Measurements from ENCODE around the gene FBLN2.
"Not testable (repeated sequence)": the region's sequence is repeated elsewhere in the genome, so short reads cannot be mapped to it uniquely, and the experiment has no call there.

Gene FBLN2

DNA sequence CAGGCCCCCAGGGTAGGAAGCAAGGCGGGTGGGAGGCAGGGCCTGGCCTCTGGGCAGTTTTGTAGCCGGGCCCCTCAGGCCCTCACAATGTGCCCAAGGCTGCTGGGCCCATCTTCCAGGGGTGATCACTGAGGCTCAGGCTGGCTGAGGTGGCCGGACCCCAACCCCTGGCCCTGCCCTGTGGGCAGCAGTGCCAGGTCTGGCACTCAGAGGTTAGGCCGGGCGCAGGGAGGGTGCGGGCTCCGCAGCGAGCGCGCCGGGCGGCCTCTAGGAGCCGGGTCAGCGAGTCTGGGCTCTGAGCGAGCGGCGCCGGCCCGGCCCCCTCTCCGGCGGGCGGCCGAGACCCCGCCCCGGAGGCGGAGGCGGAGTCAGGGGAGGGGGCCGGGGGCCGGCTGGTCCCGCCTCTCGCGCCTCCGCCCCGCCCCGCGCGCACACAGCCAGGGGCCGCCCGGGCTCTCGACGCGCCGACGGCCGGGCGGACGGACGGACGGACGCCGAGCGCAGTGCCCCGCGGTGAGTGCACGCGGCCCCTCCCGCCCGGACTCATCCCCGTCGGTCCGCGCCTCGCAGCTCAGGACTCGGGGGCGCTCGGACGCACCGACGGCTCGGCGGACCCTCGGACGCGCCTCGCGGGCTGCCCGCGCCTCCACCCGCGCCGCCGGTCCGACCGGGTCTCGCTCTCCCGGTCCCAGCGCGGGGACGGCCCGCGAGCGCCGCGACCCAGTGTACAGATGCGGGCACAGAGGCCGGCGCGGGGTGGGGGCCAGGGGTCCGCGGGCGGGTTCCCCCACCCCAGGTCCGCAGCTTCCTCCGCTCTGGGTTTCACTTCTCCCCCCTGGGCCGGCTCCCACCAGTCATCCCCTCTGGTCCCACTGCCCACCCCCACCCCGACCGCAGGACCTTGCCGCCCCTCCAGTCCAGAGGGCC is at the start of gene FBLN2:
Gene FBLN2 (plus strand): TSS at position 430 of the 927 bp plus-strand sequence. CDS start 21,231 bp downstream, outside the sequence.
- DNase-seq (ENCODE audit: low spot score) = peak; percentile 94

DNA sequence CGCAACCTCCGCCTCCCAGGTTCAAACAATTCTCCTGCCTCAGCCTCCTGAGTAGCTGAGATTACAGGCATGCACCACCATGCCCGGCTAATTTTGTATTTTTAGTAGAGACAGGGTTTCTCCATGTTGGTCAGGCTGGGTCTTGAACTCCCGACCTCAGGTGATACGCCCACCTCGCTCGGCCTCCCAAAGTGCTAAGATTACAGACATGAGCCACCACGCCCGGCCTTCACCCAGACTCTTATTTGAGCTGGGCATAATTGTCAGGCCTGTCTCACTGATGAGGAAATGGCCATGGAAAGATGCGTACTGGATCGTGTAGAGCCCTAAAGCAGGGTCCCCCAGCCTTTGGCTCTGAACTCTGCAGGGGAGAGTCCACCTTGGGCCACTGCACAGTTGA is 49.7 kb upstream of the FBLN2 start:
- not testable (repeated sequence) for DNase-seq (ENCODE audit: low spot score)

DNA sequence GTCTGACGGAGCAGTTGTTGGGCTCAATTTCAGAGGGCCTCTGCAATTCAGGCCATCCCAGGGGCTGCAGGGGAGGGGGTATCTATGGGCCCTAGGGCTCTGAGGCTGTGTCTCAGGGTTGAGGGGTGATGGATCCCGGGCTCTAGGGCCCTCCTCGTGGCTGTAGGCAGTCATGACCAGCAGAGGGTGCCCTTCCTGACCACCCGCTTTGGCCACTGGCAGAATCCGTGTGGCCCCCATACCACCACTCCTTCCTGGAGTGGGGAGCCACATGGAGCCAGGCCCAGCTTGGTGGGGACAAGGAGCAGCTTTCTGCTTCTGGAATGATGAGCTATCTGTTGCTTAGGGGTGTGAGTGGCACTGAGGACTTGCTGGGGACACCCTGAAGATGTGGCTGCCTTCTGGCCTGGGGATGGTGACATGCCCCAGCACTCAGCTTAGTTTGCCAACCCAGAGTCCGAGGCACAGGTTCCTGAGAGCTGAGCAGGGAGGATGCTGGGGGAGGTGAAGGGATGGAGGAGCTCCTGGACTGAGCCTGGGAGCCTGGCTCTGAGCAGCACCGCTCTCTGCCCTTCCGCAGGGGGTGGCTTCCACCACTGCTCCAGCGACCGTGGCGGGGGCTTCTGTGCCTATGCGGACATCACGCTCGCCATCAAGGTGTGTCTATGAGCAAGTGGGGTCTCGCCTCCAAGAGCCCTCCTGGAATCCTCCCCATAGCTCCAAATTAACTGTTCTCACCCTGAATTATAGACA is 48.6 kb upstream of the FBLN2 start:
- peak; percentile 53 for DNase-seq (ENCODE audit: low spot score)

DNA sequence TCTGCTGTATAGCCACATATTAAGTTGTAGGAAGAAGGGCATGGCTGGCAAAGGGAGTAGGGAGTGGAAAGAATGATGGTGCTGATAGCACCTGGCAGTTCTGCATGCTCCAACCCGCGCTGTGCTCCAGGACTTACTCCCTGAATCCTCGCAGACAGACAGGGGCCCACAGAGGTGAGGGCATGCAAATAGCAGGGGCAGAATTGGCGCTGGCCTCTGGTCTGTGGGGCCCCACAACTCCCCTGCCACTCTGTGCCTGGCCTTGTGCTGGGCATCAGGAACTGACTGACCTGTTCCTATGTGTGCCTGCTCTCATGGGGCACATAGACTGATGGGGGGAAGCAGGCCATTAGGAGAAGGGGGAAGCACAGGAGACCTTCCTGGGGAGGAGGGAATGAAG is 47.9 kb upstream of the FBLN2 start:
- no peak for DNase-seq (ENCODE audit: low spot score)

DNA sequence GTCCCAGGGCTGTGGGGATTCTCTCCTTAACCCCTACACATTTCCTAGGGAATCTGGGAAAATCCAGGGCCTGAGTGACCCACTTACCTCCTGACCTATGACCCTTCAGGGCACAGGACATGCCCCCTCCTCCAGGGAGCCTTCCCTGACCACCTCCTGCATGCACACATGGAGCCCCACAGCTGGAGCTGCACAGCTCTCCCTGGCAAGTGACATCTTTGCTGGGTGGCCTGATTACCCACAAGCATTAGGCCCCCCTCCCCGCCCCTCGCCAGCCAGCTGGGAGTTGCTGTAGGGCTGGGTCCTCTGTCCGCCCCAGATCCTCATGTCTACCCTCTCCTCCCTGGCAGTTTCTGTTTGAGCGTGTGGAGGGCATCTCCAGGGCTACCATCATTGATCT is 47.4 kb upstream of the FBLN2 start:
- DNase-seq (ENCODE audit: low spot score) = no peak

DNA sequence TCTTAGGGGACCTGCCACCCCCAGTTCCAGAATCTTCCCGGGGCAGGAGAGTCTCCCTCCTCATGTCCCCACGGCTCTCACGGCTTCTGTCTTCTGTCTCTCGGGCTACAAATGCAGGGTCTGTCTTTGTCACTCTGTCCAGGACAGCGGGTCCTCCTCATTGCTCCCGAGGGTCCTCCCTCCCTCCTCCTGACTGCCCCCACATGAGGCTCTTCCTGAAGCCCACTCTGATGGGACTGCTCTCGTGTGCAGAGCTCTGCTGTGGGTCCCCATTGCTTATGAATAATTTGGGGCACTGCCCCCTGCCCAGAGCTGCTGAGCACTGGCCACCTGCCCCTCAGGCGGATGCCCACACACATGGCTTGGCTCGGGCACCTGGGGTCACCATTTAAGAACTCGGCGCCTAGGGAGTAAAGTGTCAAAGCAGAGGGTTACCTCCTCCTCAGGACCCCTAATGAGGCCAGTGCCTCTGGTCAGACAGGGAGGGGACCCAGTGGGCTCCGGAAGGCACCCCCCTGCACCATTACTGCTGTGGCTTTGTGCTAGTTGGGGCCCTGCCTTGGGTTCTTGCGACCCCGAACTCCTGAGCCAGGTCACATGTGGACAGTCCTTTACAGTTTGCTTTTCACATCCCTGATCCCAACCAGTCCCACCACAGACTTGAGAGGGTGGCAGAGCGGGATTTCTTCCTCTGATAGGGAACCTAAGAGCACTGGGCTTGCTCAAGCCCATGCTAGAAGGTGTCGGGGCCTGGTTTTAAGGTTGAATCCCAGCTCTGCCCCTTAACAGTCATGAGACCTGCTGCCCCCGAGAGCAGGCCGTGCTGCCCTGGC is 46.8 kb upstream of the FBLN2 start:
- no peak for DNase-seq (ENCODE audit: low spot score)

DNA sequence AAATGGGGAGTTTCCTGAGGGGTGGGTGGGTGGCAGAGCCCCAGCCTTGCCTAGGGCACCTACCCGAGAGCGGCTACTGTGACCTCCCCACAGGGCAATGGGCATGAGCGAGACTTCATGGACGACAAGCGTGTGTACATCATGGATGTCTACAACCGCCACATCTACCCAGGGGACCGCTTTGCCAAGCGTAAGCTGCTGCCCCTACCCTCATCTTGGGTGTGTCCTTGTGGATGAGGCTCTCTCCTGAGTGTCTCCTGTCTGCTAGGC is 46.2 kb upstream of the FBLN2 start:
- no peak for DNase-seq (ENCODE audit: low spot score)

DNA sequence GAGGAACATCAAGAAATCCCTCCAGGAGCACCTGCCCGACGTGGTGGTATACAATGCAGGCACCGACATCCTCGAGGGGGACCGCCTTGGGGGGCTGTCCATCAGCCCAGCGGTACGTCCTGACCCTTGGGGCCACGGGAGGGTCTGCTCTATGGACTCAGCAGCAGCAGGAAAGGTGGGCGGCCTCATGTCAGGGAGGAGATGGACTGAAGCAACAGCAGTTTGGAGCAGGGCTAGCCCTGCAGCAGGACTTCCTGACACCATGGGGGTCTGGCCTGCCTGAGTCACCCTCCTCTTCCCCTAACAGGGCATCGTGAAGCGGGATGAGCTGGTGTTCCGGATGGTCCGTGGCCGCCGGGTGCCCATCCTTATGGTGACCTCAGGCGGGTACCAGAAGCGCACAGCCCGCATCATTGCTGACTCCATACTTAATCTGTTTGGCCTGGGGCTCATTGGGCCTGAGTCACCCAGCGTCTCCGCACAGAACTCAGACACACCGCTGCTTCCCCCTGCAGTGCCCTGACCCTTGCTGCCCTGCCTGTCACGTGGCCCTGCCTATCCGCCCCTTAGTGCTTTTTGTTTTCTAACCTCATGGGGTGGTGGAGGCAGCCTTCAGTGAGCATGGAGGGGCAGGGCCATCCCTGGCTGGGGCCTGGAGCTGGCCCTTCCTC is 44.6 kb upstream of the FBLN2 start:
- no peak for DNase-seq (ENCODE audit: low spot score)

DNA sequence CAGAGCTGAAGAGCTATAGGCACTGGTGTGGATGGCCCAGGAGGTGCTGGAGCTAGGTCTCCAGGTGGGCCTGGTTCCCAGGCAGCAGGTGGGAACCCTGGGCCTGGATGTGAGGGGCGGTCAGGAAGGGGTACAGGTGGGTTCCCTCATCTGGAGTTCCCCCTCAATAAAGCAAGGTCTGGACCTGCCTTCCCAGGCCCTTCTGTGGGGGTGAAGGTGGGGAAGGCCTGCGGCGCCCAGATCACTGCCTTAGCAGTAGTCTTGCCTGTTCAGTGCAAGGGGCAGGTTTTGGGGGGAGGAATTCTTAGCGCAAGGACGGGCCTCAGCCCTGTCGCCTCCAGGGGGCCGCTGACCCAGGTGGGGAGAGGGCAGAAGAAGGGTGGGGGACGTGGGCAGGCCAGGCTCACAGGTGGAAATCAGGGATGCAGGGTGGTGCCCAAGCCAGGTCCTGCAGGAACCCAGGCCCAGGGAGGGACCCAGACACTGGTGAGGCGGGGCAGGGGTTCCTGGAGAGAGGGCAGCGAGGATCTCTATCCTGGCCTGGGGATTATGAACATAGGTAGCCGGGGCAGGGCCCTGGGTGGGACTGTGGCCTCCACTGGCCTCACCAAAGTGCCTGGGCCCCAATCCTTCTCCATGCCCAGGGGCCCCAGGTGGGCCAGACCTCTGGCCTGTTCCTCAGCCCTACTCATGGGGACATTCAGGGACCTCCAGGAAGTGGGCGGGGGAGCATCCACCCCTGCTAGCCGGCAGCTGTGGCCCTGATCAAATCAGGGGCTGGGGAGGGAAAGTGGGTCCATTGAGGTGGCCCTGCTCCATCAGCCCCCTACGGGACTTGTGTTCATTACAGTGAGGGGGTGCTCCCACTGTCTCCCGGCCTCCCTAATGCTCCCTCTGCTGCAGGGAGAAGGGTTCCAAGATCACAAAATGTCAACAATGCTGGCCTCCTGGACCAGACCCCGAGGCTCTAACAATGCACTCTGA is 43.5 kb upstream of the FBLN2 start:
- no peak for DNase-seq (ENCODE audit: low spot score)

DNA sequence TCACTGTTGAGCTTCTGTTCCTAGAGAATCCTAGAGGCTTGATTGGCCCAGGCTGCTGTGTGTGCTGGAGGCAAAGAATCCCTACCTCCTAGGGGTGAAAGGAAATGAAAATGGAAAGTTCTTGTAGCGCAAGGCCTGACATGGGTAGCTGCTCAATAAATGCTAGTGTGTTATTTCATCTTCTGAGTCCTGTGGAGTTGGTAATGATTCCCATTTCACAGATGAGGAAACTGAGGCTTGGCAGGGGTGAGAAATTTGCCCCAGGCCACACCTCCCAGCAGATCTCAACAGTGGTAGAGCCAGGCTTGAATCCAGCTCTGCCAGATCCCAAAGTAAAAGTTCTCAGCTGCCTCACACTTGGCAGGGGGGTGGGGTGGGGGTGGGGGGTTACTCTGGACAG is 42.7 kb upstream of the FBLN2 start:
- no peak for DNase-seq (ENCODE audit: low spot score)

DNA sequence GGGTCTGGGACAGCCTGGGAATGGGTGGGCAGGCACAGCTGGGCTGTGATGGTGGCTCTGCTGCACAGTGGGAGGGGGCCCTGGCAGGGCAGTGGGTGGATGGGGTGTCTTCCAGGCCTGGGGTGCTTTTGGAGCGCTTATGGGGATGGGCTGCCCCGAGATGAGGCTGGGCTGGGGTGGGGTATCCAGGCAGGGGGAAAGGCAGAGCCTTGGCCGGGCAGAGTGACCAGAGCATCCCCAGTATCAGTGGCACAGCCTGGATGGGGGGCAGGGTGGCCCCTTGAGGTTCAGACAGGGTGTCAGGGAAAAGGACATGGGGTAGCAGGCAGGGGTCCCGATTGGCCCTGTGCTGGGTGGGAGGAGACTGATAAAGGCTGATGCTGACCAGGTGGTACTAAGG is 42.2 kb upstream of the FBLN2 start:
- no peak for DNase-seq (ENCODE audit: low spot score)

DNA sequence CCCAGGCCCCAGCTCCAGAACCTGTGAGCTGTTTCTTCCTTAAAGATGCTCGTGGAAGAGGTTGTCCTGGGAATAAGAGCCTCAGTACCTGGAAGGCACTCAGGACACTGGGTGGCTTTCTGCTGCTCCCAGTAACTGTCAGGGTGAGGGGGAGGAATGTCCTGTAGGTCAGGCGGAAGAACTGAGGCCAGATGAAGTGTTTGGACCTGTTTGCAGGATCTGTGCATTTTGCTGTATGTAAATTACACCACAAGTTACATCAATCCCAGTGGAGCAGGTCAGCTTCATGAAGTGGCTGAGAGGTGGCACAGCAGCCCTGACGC is 41.7 kb upstream of the FBLN2 start:
- no peak for DNase-seq (ENCODE audit: low spot score)

DNA sequence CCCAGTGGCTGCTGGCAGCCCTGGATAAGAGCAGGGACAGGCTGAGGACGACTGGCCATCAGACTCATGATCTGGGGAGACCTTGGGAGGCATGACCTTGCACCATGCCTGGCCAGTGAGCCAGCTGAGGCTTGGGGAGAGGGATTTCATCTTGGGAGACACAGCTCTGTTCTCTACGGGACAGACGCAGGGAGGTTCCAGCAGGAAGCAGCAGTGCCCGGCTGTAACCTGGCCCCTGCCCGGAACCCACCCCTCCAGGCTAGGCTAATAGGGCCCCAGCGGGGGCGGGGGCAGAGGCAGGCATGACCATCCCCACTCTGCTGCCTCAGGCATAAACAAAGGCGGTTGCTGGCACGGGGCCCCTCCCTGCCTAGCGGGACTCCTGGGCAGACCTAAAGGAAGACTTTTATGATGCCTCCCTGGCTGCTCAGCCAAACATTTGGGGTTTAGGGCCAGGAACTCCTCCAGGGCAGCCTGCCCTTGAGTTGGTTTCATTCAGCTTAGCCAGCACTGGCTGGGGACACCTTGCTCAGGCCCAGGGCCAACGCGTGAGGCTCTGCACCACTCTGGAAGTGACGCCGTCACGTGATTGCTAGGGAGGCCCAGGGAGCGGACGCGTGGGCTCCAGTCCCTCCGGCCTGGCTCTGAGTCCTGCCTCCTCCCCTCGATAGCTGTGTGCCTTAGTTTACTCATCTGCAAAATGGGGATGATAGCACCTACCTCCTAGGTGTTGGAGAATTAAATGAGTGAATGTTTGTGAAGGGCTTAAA is 41.2 kb upstream of the FBLN2 start:
- DNase-seq (ENCODE audit: low spot score) = peak; percentile 50

DNA sequence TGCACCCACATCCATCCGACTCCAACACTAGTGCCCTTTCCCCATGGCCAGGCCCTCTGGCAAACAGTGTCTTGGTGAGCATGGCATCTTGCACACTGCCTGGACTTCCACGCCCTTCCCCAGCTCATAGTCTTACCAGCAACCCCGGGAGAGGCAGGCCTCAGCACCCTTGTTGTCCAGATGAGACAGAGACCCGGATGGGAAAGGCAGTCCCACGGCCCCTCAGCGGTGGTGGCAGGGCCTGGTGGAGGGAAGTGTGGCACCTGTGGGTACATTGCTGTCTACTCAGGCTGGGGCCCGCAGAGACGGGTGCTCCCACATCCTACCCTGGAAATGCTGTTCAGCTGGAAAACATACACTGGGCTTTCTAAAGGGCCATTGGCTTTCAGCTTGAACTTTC is 40.4 kb upstream of the FBLN2 start:
- no peak for DNase-seq (ENCODE audit: low spot score)

DNA sequence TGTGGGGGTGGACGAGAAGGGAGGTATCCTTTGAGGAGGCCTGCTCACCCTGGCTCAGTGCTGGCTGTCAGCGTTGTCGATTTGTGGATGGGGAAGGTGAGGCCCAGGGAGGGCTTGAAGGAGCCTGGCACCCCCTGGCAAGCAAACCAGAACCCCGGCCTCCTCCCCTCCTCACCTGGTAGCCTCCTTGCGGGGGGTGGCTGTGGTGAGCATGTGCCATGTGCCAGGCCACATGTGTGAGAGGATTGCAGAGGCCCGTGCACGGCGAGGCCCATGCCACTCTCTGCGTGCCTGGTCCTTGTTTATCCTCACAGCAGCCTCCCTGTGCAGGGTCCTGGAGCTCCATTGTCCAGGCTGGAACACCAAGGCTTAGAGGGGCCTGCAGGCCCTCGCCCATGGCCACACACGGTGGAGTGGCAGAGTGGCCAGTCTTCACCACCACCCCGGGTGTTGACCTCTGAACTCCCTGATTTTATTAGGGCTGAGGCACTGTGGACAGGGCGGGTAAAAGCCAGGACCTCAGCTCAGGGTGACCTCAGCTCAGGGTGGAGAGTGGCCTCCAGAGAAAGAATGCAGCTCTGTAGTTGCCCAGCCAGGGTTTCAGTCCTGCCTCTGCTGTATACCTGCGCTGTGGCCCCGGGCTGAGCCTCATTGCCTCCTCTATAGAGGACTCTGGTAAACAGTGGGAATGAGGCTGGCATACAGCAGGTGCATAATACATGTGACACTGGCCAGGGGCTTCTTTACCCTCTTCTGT is 39.7 kb upstream of the FBLN2 start:
- DNase-seq (ENCODE audit: low spot score) = no peak

DNA sequence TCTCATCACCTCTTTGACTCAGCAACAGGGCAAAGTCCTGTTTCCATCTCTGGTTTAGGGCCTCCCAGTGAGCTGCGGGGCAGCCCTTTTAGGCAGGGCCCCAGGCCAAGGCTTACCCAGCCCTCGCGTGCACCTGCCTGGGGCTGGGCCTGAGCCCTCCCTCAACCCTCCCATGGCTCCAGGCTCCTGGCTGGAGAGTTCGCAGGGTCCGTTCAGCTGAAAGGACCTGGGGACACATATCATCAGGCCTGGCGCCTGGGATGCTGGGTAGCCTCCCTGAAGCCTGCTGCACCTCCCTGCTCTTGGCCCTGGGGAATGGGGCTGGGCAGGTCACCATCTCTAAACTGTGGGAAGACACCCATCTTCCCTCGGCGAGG is 39.1 kb upstream of the FBLN2 start:
- no peak for DNase-seq (ENCODE audit: low spot score)

DNA sequence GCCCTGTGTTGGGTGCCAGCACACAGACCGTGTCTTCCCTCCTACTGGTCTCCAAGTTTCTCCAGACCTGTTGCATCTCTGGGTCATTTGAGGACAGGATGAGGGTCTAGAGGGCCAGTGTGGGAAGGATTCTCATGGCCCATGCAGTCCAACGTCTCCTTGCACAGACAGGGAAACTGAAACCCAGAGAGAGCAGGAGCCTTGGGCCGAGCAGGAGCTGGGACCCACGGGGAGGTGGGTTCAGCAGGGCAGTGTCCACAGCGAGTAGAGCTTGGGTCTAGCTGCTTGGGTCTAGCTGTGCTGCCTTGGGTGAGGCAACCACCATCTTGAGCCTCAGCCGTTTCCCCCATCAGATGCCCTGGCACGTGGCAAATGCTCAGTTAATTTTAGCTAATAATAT is 36.5 kb upstream of the FBLN2 start:
- no peak for DNase-seq (ENCODE audit: low spot score)

DNA sequence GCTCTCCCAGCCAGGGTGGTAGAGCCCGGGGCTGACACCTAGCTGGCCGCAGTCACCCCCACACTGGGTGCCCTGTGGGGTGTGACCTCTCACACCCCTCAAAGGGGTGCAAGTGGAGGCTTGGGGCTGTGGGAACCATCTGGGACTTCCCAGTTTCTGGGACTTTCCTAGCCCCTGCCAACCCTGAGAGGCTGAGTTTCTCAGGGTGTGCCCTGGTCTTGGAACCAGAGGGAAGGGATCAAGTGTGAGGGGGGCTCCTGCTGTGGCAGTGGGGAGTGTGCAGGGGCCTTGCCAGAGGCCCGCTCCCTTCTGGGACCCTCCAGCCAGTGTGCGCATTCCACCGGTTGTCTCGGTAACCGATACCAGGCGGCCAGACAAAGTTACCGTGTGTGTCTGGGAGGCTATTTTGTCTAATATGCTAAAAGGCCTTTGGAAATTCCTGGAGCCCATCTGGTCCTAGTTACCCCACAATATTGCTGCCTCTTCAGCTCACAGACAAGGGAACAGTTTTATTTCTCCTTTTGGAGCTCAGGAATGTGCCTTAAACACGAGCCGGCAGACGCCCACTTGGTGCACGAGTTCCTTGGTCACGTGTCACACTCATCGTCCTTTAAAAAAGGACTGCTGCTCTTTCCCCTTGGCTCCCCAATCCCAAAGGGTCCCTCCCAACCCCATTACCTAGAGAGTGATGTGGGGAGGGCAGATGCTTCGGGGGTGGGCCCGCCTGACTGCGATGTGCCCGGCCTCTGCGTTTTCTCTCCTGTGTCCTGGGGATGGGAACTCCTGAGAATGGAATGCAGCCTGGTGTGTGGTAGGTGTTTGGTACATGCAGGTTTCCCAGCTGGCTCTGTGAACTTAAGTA is 35.6 kb upstream of the FBLN2 start:
- DNase-seq (ENCODE audit: low spot score) = peak; percentile 82

Data from AG08395 (cell line).